Ecto neural progenitor cell (in vitro differentiated cells): ENCODE data around the gene MPV17.
A peak's percentile ranks its signal among the peaks of the same experiment; 100 is the strongest.
"Not testable (repeated sequence)": the region's sequence is repeated elsewhere in the genome, so short reads cannot be mapped to it uniquely, and the experiment has no call there.

Experiments
- DNase-seq: peaks from one replicate; pipeline ENCODE4 v3.0.0-alpha.2; 2018; ENCODE audit warnings: low spot score

MPV17 gene

GRCh38 chr2:27322301-27322765 lies 564 bp downstream of the MPV17 start:
- no peak for DNase-seq

- no peak for DNase-seq
Observed at GRCh38 chr2:27320958-27321543, 1.8 kb downstream of the MPV17 start.

- not testable (repeated sequence) for DNase-seq
Observed at GRCh38 chr2:27319839-27320238, 3.1 kb downstream of the MPV17 start.

GRCh38 chr2:27316655-27317412 lies 6.1 kb downstream of the MPV17 start:
- no peak for DNase-seq

- no peak for DNase-seq
Observed at GRCh38 chr2:27315122-27315521, 7.8 kb downstream of the MPV17 start.

GRCh38 chr2:27314709-27315108 lies 8.2 kb downstream of the MPV17 start:
- DNase-seq, result no peak

GRCh38 chr2:27313882-27314645 lies 8.8 kb downstream of the MPV17 start:
- DNase-seq, result no peak

- no peak for DNase-seq
Observed at GRCh38 chr2:27312152-27312551, 10.7 kb downstream of the MPV17 start.

- no peak for DNase-seq
Observed at GRCh38 chr2:27309651-27310050, 13.2 kb downstream of the MPV17 start.

- peak; percentile 84 for DNase-seq
Observed at GRCh38 chr2:27308359-27308881, 14.5 kb downstream of the MPV17 start, which contains the start of gene UCN. Gene UCN, minus strand, starts transcription at chr2:27308445. Its CDS starts 550 bp downstream, at chr2:27307895.

GRCh38 chr2:27307545-27308358 lies 15.1 kb downstream of the MPV17 start:
- peak; percentile 51 for DNase-seq

- no peak for DNase-seq
Observed at GRCh38 chr2:27307287-27307544, 15.7 kb downstream of the MPV17 start.

GRCh38 chr2:27306573-27307286 lies 16.2 kb downstream of the MPV17 start:
- peak; percentile 50 for DNase-seq

- no peak for DNase-seq
Observed at GRCh38 chr2:27306136-27306535, 16.8 kb downstream of the MPV17 start.

- no peak for DNase-seq
Observed at GRCh38 chr2:27305516-27305915, 17.4 kb downstream of the MPV17 start.

GRCh38 chr2:27304488-27305240 lies 18.2 kb downstream of the MPV17 start:
- DNase-seq, result no peak

GRCh38 chr2:27303093-27304025 lies 19.5 kb downstream of the MPV17 start:
- no peak for DNase-seq

- DNase-seq, result not testable (repeated sequence)
Observed at GRCh38 chr2:27300606-27301005, 22.3 kb downstream of the MPV17 start.

- DNase-seq, result no peak
Observed at GRCh38 chr2:27298391-27299080, 24.4 kb downstream of the MPV17 start.
